ENCODE measurements around the gene PPM1B.
"Not testable (repeated sequence)": the region's sequence is repeated elsewhere in the genome, so short reads cannot be mapped to it uniquely, and the experiment has no call there.

Gene PPM1B

DNA sequence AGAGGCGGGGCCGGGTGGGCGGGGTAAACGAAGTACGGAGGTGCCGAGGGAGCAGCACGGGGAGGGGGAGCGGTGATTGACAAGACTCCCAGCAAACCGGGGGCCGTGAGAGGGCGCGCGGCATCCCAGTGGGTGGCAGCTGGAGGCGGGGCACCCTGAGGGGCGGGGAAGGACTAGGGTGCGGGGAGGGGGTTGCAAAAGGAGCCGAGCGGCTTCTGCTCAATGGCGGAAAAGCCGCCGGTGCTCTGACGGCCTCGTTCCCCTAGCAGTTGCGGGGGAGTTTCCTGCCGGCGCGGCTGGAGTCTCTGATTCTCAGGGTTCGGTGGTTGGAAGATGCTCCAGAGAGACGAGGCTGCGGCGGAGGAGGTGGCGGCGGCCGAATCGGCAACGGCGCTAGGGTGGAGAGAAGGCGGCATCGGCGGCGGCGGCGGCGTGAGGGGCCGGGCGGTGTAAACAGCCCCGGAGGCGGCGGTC lies at the start of gene PPM1B:
Gene PPM1B, plus strand, starts transcription at position 195 of the 474 bp plus-strand sequence. CDS start 32,325 bp downstream, outside the sequence.
- DNase-seq (ENCODE audit: low read depth, low spot score), result peak; percentile 99

DNA sequence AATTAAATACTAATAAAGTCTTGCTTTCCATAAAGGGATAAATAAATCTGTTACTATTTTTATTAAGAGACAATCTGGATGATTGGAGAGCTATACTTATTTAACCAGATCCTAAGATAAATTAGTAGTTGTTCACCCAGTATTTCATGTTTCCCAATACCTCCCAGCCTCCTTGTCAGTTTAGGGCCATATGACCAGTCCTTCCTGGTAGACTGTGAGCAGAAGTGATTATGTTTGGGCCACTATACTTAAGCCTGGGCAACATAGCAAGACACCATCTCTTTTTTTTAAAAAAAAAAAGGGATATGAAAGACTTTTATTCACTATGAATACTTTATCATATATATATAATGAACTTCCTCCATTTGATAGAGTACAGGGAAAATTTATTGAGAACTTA lies 48.8 kb upstream of the PPM1B start:
- DNase-seq (ENCODE audit: low read depth, low spot score), result no peak

DNA sequence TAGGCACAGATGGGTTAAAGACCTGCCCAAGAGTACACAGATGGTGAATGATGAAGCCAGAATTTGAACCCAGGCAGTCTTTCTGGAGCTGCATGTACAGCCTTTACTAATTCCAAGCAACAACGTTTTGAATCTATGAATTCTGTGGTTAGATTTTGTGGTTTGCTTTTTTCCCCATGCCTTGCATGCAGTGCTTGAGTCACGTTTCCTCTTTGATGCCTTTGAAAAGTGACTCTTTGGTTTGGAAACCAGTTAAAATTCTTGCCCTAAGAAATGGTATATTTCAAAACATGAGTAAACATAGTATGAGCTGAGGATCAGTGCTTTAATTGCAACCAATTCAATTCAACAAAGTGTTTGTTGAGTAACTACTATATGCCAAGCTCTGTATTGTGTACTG lies 48.2 kb upstream of the PPM1B start:
- DNase-seq (ENCODE audit: low read depth, low spot score), result peak; percentile 2

DNA sequence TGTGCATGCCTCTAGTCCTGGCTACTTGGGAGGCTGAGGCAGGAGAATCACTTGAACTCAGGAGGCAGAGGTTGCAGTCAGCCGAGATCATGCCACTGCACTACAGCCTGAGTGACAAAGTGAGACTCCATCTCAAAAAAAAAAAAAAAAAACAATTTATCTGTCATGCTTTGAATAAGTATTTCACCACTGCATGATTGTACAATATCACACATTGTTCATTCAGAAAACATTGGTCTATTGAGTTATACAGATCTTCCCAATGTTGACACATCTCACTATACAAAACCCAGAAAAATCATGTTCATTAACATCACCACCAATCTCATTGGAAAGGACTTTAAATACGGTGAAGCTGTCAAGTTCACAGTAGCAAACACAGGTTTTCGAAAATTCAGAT lies 46.8 kb upstream of the PPM1B start:
- no peak for DNase-seq (ENCODE audit: low read depth, low spot score)

DNA sequence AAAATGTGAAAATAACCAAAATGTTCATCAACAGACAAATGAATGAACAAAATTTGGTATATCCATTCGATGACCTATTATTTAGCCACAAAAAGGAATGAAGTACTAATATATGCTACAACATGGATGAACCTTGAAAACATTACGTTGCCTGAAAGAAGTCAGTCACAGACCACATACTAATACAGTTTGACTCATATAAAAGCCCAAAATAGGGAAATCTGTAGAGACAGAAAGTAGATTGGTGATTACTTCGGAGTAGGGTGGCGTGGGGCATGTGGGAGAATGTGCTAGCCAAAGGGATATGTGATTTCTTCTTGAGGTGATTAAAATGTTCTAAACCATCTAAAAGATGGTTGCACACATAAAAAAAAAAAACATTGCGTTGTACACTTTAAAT lies 44.2 kb upstream of the PPM1B start:
- no peak for DNase-seq (ENCODE audit: low read depth, low spot score)

DNA sequence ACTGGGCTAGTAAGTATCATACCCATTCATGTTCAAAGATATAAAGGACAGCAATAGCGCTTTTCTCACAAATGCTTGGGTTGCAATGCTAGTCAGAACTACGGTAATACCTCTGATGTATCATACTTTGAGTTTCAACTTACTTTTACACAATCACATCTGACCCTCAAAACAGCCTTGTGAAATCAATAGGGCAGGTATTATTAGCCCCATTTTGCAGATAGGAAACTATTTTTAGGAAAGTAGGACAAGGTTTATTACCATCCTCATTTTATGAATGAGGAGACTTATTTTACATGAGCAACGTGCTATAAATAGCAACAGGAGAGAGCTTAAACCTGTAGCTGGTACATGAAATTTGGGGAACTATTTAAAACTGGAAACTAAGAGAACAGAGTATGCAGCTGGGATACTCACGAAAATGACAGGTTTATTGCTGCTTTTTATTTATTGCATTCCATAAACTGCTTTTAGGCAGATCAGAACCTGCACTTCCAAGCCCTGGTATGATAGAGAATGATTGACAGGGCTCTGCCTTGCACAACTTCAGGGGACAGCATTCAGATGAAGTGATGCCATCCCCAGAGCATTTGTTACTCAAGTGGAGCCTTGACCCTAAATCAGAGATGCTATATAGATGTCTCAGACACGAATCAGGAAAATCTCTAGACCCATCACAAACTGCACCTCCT lies 42.4 kb upstream of the PPM1B start:
- no peak for DNase-seq (ENCODE audit: low read depth, low spot score)

DNA sequence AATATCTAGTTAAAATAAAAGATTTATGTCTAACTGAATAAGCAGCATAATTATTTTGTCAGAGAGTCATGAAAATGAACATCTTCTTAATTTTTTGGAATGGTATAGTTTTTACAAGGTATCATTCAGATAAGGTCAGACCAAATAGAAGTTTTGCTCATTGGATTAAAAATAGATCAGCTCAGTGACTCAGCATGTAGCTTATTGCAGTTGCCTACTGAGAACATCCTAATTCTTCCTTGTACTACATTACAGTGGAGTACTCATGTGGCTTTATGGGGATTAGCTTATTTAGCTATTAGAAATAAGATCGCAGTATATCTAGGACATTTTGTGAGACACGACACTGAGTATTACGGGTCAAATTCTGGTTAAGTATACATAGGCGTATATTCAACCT lies 38.2 kb upstream of the PPM1B start:
- DNase-seq (ENCODE audit: low read depth, low spot score), result no peak

GRCh38 chr2:44131177-44131576 lies 37.5 kb upstream of the PPM1B start:
- DNase-seq (ENCODE audit: low read depth, low spot score), result no peak

- not testable (repeated sequence) for DNase-seq (ENCODE audit: low read depth, low spot score)
These were observed 35.1 kb upstream of the PPM1B start for GRCh38 chr2:44133602-44134001.

DNA sequence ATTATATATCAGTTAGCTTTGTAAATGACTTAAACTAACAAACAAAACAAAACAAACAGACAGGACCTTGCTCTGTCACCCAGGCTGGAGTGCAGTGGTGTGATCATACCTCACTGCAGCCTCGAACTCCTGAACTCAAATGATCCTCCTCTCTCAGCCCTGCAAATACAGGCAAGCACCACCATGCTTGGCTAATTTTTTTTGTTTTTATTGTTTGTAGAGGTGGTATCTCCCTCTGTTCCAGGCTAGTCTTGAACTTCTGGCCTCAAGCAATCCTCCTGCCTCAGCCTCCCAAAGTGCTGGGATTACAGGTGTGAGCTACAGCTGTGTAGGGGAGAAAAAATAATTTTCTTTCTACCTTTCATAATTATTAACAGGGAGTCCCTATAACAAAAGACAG lies 33.8 kb upstream of the PPM1B start:
- no peak for DNase-seq (ENCODE audit: low read depth, low spot score)

GRCh38 chr2:44135296-44135695 lies 33.4 kb upstream of the PPM1B start:
- no peak for DNase-seq (ENCODE audit: low read depth, low spot score)

DNA sequence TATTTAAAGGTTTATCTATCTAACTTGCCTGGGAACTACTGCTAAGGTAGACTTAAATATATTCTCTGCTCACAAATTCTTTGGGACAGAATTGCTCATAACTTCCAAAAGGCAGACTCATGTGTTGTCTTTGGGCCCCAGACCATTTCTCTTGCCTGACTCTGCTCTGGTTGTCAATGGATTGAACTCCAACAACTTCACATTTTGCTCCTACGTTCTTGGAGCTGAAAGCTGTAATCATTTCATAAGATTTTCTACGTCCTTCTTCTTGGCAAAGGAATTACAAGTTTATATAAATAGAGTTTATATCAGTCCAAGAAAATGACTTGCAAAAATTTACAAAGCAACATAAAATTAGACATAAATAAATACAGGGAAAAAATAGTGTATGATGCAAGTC lies 32.9 kb upstream of the PPM1B start:
- no peak for DNase-seq (ENCODE audit: low read depth, low spot score)

GRCh38 chr2:44136252-44136651 lies 32.4 kb upstream of the PPM1B start:
- no peak for DNase-seq (ENCODE audit: low read depth, low spot score)

DNA sequence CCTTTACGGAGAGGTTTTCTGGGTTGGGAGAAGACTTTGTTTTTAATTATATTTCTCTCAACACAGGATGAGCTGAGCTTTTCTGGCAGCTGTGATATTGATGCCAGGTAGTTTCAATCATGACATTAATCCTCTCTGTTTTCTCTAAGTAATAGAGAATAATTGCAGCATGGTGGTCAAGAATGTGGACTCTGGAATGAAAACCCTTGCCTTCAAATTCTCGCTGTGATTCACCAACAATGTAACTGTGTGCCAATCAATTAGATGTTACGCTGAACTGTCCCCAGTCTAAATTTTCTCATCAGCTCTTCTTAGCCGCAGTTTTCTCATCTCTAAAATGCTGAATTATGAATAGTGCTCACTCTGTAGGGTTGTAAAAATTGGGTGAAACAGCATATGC lies 31.6 kb upstream of the PPM1B start:
- DNase-seq (ENCODE audit: low read depth, low spot score), result no peak

- DNase-seq (ENCODE audit: low read depth, low spot score), result no peak
These were observed 30.7 kb upstream of the PPM1B start for GRCh38 chr2:44137872-44138551.

GRCh38 chr2:44139741-44140140 lies 28.9 kb upstream of the PPM1B start:
- no peak for DNase-seq (ENCODE audit: low read depth, low spot score)

GRCh38 chr2:44142306-44142705 lies 26.4 kb upstream of the PPM1B start:
- no peak for DNase-seq (ENCODE audit: low read depth, low spot score)

DNA sequence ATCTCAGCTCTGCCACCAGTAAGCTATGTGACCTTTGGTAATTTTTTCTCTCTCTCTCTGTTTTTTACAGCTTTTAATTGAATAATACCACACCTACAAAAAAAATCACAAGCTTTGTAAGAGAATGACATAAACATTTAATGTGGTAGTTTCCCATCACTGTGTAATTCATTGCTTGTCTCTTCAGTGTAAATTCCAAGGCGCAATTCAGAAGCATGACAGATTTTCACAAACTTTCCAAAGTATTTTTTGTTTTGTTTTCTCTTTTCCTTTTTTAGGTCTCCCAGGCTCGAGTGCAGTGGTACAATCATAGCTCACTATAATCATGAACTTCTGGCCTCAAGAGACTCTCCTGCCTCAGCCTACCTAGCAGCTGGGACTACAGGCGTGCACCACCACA lies 25.0 kb upstream of the PPM1B start:
- DNase-seq (ENCODE audit: low read depth, low spot score), result no peak

GRCh38 chr2:44148999-44149398 lies 19.7 kb upstream of the PPM1B start:
- no peak for DNase-seq (ENCODE audit: low read depth, low spot score)

DNA sequence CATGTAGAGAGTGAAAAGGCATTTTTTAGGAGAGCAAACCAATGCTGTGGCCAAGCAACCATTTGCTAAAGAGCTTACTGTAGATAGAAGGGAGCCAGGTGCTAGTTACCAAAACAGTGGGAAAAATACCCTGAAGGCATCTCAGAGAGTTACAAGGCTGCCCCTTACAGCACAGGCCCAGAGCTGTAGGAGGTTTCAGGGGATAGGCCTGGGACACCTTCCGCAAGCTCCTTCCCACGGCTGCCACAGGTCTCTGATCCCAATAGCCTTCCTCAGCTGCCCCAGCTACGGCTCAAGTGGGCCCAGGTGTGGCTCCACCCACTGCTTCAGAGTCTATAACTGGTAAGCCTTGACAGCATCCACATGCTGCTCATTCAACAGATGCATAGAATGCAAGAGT lies 18.2 kb upstream of the PPM1B start:
- no peak for DNase-seq (ENCODE audit: low read depth, low spot score)

DNA sequence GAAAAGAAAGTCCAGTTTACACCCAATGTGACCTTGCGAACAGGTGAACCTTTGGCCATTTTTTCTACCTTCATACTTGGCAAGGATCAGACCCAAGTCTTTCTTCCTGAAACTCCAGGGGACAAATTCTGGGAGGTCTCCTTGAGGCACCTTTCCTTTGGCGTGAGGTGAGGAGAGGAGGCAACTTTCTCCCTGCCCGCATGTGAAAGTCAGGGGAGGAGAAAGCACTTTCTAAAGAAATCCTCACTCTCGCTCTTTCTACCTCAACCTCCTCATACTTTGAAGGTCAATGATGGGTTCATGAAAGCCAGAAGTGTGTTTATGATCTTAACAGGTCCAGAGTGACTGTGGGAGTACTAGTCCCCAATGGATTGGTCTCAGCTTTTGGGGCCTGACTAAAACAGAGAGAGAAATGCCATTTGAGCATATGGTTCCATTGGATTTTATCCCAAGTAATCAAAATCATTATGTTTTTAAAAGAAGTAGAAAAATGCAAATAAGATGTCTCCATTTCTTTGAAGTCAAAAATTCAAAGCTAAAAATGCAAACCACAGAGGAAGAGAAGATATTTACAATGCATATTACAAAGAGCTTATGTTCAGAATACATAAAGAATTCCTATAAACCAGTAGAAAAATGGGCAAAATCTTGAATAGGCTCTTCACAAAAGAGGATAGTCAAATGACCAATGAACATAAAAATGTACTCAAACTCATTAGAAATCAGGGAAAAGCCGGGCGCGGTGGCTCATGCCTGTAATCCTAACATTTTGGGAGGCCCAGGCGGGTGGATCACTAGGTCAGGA lies 15.6 kb upstream of the PPM1B start:
- no peak for DNase-seq (ENCODE audit: low read depth, low spot score)

DNA sequence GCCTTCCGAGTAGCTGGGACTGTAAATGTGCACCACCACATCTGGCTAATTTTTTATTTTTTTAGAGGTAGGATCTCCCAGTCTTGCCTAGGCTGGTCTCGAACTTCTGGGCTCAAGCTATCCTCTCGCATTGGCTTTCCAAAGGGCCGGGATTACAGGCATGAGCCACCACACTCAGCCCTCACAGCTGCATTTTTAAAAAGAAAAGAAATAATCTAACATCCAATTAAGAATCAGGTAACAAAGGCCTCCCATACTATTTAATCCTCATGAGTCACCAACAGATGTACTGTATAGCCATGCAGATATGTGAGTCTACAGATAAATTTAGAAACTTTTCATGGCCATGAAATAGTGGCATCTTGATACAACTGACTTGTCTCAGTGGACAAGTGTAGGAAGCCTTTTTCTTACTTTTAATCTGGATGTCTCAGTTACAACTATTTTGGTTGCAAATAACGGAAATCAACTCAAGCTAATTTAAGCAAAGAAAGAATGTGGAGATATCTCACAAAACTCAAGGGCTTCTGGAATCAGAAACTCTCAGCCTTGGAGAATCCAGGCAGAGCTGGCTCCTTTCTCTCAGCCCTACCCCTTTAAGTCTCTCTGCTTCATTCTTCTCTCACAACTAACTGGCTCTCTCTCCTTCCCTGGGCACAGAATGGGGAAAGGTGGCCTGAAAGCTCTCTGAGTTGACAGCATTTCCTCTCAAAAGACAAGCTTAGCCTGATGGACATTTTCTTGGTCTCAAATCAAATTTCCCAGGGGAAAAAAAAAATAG lies 12.8 kb upstream of the PPM1B start:
- DNase-seq (ENCODE audit: low read depth, low spot score), result no peak

Measured in activated naive CD8-positive, alpha-beta T cell treated with anti-CD3 and anti-CD28 coated beads, Interleukin-2, amount 50 U/mL, for 16 hours (primary cell).